Left kidney (tissue), 2 donors: ENCODE results near the gene ZFYVE28. TPM values are rescaled to one million over a fixed set of nuclear protein-coding genes. Genes with fewer than 3 reads are reported as not detected.
"Not testable (repeated sequence)": the region's sequence is repeated elsewhere in the genome, so short reads cannot be mapped to it uniquely, and the experiment has no call there.

Experiments
- DNase-seq: peaks from one replicate; pipeline ENCODE4 v3.0.0-alpha.2; 2013
- polyA plus RNA-seq: library from polyadenylated mRNA; unstranded; fragments of 120-200 nt; gene quantifications from one replicate; pipeline ENCODE4 v1.2.1, GENCODE V29; 2013; ENCODE audit not compliant: insufficient read length

ZFYVE28 gene
- polyA plus RNA-seq, 1 donor = 2.7 TPM

- no peak for DNase-seq
Measured at GRCh38 chr4:2289311-2289954, 129.0 kb downstream of the ZFYVE28 start.

GRCh38 chr4:2288051-2288541 is 130.3 kb downstream of the ZFYVE28 start:
- no peak for DNase-seq

DNA sequence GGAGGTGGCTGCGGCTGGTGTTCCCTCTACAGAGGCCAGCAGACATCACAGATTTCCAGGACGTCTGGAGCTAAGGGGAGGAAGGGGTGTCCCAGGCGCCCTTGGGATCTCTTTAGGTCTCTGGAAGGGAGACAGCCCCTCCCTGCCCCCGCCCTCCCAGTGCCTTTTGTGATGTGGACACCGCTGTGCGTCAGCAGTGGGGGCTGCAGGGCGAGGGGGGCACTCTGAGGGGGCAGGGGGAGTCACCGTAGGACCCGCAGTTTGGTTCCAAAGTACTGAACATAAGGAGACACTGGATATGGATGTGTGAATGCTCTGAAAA is 130.9 kb downstream of the ZFYVE28 start:
- no peak for DNase-seq

DNA sequence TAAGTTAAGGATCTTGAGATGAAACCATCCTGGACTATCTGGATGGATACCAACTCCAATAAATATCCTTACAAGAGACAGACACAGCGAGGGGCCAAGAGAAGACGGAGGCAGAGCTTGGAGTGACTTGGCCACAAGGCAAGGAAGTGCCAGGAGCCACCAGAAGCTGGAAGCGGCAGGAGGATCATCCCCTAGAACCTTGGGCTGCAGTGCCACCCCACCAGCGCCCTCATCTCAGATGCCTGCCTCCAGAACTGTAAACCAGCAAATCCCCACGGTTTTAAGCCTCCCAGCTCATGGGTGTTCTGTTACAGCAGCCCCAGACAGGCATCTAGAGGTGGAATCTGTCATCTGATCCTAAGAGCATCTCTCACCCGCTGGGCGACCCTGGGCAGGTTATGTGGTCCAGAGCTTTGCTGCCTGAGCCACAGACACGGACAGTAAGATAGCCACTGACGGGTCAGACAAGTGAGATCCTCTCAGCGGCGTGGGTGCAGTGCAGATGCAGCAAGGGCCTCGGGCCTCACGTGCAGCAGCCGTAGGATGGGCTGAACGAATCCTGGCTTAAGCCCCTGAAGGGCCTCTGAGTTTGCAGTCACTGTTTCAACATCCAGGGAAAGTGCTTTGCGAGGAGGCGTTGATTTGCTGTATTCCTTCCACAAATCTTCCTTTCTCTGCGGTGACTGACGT is 131.4 kb downstream of the ZFYVE28 start:
- no peak for DNase-seq

DNA sequence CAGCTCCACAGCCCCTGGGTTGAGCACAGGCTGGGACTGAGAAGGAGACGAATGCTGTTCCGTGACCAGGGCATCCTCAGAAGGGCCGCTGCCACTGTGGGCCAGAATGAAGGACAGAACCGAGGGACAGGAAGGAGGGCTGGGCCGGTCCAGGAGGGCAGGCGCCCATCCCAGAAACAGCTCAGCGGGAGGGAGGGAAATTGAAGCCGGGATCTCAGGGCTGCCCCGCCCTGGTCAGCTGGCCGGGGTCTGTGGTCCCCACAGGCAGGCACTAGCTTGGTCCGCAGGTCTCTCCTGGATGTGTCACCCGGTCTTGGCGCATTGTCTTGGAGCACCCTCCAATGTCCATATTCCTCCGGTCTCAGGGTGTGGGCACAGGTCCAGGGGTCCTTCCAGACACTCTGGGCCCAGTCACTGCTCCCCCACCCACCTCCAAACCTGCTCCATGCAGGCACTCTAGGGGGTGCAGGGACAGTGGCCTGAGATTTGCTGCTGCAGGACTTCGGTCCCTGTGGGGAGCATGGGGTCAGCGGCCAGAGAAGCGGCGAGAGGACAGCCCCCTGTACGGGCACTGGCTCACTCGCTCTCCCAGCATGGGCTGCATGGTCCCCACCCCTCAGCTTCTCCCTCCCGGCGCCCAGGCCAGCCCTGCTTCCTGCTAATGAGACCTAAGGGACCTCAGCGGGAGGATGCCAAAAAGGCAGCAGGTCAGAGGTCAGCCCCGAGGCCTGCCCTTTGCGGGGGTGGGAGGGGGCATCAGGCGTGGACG is 132.6 kb downstream of the ZFYVE28 start:
- DNase-seq = no peak

DNA sequence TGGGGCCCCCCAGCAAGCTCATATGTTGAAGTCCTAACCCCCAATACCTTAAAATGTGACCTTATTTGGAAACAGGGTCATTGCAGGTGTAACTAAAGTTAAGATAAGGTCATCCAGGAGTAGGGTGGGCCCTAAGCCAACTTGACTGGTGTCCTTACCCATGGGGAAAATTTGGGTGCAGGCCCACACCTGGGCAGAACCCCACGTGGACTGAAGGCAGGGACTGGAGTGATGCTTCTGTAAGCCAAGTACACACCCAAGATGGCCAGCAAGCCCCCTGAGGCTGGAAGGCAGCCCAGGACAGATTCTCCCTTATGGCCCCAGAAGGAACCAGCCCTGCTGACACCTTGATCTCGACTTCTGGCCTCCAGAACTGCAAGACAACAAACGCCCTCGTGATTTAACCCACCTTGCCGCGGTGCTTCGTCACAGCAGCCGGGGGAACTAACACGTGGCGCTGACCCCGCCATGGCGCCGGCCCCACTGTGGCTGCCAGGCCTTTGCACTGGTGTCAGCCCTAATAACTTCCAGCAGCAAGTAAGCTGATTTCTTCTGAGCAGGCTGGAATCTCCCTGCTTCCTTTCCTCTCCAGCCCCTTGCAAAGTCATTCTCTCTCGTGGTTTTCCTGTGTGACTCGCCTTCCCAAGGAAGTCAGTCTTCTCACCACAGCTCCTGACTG is 133.4 kb downstream of the ZFYVE28 start:
- no peak for DNase-seq

DNA sequence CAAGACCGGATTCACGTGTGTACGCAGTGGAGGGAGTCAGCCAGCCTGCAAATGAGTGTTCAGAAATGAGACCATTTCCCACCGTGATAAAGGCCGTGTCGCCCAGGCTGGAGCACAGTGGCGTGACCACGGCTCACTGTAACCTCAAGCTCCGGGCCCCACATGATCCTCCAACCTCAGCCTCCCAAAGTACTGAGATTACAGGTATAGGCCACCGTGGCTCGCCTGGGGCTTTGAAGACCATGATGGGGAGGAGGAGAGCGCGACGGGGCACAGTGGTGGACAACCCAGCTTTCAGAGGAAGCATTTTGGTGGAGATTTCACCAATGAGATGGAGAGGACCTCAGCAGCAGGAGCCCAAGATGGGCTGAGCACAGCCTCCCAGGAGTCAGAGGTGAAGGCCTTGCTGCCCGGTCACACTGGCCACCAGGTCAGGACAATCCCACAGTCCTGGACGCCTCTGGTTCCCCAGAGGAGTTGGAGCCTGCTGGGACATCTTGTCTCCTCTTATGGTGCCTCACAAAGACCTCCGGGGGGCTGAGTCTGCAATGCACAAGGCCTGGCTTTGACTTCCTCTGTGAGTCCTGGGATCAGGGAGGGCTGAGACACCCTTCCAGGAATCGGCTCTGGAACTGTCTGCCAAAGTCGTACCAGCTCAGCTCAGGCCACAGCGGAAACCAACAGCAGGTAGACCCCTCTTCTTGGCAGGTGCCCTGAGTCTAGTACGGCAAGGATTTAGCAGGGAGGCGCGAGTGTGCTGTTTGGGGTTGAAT is 134.1 kb downstream of the ZFYVE28 start:
- DNase-seq = no peak

DNA sequence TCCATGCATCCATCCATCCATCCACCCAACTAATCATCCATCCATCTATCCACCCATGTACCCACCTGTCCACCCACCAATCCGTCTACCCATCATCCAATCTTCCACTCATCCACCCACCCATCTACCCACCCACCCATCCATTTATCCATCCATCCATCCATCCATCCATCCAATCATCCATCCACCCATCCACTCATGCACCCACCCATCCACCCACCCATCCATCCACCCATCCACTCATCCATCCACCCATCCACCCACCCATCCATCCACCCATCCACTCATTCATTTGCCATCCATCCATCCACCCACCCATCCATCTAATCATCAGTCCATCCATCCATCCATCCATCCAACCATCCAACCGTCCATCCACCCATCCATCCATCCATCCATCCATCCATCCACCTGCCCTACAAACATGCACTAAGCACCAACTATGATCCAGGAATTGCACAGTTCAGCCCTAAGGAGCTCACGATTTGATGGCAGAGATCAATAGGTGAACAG is 135.2 kb downstream of the ZFYVE28 start:
- DNase-seq = no peak

GRCh38 chr4:2281575-2282343 is 136.7 kb downstream of the ZFYVE28 start:
- DNase-seq = no peak

DNA sequence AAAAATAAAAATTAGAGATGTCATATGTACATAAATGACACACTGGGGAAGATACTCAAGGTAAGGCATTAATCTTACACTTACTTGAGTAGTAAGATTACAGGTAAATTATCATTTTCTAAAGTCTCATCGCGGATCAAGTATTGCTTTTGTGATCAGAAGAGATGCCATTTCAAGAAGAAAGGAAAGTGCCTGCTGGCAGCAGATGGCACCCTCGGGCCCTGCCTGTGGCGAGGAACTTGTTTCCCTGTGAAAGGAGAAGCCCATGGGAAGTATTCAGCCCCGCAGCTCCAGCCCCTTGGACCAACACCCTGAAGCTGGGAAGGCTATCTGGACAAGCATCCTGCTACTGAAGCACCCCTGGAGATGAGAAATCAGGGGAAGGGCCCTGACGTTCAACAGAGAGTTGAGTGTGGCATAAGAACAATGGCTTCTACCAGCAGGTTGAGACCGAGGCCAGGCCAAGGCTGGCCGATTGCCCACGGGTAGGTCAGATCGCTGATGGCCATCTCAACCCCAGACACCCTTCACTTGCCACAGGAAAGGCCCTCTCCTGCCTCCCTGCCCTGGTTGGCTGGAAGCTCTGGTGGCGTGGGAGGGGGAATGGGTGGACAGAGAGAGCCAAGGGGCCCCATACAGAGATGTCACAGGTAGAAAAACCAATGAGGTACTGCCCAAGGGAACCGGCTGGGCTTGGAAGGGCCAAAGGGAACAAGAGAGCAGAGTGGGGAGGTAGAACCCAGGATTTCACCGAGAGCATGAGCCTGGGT is 137.7 kb downstream of the ZFYVE28 start:
- no peak for DNase-seq

DNA sequence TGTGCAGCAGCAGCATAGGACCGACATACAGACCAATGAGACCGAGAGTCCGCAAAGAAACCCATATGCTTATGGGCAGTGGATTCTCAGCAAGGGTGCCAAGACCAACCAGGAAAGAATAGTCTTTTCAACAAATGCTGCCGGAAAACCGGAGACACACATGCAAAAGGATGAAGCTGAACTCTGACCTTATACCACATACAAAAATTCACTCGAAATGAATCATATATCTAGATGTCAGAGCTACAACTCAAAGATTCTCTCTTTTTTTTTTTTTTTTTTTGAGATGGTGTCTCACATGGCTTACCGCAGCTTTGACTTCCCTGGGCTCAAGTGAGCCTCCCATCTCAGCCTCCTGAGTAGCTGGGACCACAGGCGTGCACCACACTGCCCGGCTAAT is 140.5 kb downstream of the ZFYVE28 start:
- DNase-seq = no peak

DNA sequence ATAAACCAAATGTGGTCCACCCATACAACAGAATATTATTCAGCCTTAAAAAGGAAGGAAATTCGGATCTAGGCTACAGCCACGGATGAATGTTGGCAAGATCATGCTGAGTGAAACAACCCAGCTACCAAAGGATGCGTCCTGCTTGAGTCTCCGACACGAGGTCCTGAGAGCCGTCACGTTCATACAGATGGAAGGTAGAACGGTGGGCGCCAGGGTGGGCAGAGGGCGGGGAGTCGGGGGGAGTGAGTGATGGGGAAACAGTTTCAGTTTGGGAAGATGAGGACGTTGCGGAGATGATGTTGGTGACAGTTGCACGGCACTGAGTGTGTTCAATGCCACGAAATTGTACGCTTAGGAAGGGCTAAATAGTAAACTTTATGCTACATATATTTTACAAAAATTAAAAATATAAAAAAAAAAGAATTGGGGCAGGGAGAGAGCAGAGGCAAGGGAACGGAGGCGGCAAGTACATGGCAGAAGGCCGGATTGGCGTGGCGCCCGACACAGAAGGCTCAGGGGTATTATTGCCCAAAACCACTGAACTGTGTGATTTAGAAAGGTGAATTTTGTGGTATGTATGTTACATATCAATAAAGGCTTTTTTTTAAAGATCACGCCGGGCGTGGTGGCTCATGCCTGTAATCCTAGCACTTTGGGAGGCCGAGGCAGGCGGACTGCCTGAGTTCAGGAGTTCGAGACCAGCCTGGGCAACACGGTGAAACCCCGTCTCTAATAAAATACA is 141.7 kb downstream of the ZFYVE28 start:
- DNase-seq = no peak

DNA sequence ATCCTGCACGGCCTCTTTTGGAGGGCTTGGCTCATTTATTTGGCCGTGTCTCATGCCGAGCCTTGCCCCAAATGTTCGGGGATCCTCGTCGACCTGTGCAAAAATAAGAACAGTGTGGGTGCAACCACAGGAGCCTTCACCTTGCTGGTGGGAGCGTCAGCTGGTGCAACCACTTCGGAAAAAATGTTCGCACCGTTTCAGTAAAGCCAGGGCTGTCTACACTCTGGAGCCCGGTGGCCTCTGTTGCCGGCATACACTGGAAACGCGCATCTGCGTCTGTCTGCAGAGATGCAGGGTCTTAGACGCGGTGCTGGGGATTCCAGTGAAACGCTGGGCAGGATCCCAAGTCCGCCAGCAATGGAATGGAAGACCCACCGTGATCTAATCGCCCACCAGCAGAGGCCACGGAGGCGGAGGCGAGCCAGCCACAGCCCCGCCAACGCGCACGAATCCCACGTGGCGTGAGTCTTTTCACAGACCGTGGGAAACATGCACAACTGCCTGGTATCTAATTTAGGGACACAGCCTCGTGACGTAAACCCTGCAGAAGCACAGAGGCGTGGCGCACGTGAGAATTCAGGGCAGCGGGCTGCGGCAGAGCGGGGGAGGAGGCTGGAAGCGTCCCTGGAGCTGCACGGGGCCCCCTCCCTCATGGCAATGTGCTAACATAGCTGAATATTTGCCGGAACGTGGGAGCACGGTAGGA is 142.7 kb downstream of the ZFYVE28 start:
- DNase-seq = no peak

- not testable (repeated sequence) for DNase-seq
Measured at GRCh38 chr4:2275044-2275397, 143.4 kb downstream of the ZFYVE28 start.

DNA sequence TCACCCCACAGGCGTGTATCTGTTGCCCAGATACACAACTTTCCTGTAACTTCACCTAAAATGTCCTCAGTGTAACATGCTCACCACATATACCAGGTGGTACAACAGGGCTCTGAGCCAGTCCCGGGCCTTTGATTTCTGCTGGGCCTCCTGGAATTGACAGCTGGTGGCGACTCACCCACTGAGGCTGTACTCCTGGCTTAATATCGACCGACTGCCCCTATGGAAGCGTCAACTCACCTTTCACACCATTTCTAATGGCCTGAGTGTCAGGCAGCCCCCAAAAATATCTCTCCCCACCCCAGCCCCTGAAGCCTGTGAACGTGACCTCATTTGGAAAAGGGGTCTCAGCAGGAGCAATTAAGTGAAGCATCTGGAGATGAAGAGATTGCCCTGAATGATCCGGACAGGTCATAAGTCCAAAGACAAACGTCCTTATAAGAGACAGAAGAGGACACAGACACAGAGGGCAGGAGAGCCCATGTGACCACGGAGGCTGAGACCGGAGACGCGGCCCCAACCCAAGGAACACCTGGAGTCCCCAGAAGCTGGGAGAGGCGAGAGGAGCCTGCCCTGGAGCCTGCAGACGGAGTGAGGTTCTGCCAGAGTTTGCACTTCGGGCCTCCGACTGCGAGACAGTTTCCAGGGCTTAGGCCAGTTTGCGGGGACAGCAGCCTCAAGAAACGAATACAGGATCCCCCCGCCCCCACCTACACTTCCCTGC is 144.0 kb downstream of the ZFYVE28 start:
- no peak for DNase-seq

DNA sequence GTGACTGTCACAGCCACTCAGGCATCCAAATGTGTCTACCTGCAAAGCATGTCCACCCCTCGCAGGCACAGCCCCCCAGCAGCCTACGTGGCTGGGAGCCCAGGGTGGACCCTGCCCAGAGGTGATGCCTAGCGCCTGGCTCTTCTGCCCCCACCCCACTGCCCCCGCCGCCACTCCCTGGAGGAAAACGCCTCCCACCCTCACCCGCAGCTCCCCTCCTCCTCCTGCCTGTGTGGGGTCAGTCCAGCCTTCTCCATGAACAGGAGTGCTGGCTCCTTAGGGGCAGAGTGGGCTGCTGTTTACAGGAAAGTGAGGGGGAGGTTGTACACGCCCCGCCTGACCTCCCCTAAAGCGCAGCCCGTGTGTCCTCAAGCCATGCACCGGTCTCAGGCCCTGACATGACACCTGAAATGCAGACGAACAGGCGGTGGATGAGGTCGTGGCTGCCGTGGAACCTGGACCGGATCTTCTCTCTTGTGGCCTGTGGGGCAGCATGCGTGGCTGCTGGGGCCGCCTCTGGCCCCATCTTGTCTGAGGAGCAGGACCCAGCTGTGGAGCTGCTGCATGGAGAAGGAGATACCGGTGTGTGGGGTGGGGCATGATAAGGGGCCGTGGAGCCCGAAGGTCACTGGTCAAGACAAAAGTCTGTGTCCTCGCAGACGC is 144.7 kb downstream of the ZFYVE28 start:
- DNase-seq = no peak

GRCh38 chr4:2273221-2273620 is 145.2 kb downstream of the ZFYVE28 start:
- no peak for DNase-seq

GRCh38 chr4:2272828-2273120 is 145.7 kb downstream of the ZFYVE28 start:
- no peak for DNase-seq
